Smooth muscle cell (in vitro differentiated cells): Measurements from ENCODE around the gene SERPINA4. TPM values are rescaled to one million over a fixed set of nuclear protein-coding genes. Genes with fewer than 3 reads are reported as not detected.

Source experiments
- DNase-seq: peaks from one replicate; lab custom pipeline; 2025; ENCODE audit not compliant: unreplicated experiment; lab: John Stamatoyannopoulos, UW
- H2AFZ ChIP-seq: fragments of 200-600 bp; sonication (generic); 2 replicates; pipeline ENCODE4 v1.6.0; 2016; ENCODE audit warnings: antibody characterized with exemption, low read depth, mild to moderate bottlenecking
- H3F3A ChIP-seq: fragments of 200-600 bp; sonication (generic); 2 replicates; pipeline ENCODE4 v1.6.0; 2017; ENCODE audit warnings: antibody characterized with exemption, low read depth
- H3K27ac ChIP-seq: fragments of 200-600 bp; sonication (generic); 2 replicates; pipeline ENCODE4 v1.5.1; 2016; ENCODE audit warnings: low read depth, mild to moderate bottlenecking
- H3K27me3 ChIP-seq: fragments of 200-600 bp; sonication (generic); 2 replicates; pipeline ENCODE4 v1.6.1; 2016; ENCODE audit warnings: low read depth, mild to moderate bottlenecking
- H3K36me3 ChIP-seq: fragments of 200-600 bp; sonication (generic); 2 replicates; pipeline ENCODE4 v1.5.1; 2016; ENCODE audit warnings: low read depth
- H3K4me1 ChIP-seq: fragments of 200-600 bp; sonication (generic); 2 replicates; pipeline ENCODE4 v1.5.1; 2016; ENCODE audit warnings: low read depth
- H3K4me2 ChIP-seq: fragments of 200-600 bp; sonication (generic); 2 replicates; pipeline ENCODE4 v1.6.0; 2016; ENCODE audit warnings: mild to moderate bottlenecking
- H3K4me3 ChIP-seq: fragments of 200-600 bp; sonication (generic); 2 replicates; pipeline ENCODE4 v1.5.1; 2016; ENCODE audit warnings: mild to moderate bottlenecking
- H3K79me2 ChIP-seq: fragments of 200-600 bp; sonication (generic); 2 replicates; pipeline ENCODE4 v1.6.0; 2016; ENCODE audit warnings: low read depth, mild to moderate bottlenecking
- H3K9ac ChIP-seq: fragments of 200-600 bp; sonication (generic); 2 replicates; pipeline ENCODE4 v1.6.0; 2016; ENCODE audit warnings: low read depth
- H3K9me3 ChIP-seq: fragments of 200-600 bp; sonication (generic); replicated peaks from 2 replicates; pipeline ENCODE4 v1.5.1; 2016; ENCODE audit warnings: low read depth
- H4K20me1 ChIP-seq: fragments of 200-600 bp; sonication (generic); 2 replicates; pipeline ENCODE4 v1.6.0; 2016; ENCODE audit warnings: low read depth
- WGBS: methylation state at CpG from one replicate; pipeline ENCODE4 v1.1.7; 2016; ENCODE audit warnings: low lambda C conversion rate; 5-methylcytosine and 5-hydroxymethylcytosine counted together
- polyA plus RNA-seq: library from polyadenylated mRNA; unstranded; fragments of >200 nt; fragmentation: Nextera tagmentation; extraction: Ambion mirVana; gene quantifications from 2 replicates; pipeline ENCODE4 v1.2.1, GENCODE V29; 2016
- total RNA-seq: library from RNA; depleted of rRNA; stranded (reverse); fragments of >200 nt; gene quantifications from 2 replicates; pipeline ENCODE4 v1.2.3, GENCODE V29; 2014
- TF ChIP-seq, protein P1 (sequence below): fragments of 200-600 bp; sonication (generic); IDR thresholded peaks from 2 replicates; pipeline ENCODE4 v1.5.1; 2017; ENCODE audit warnings: borderline replicate concordance, mild to moderate bottlenecking, antibody characterized with exemption; ENCODE audit not compliant: insufficient read depth, poor library complexity, severe bottlenecking

The SERPINA4 gene
- total and polyA plus RNA-seq, 2 experiments from 2014 or later = not detected

DNA sequence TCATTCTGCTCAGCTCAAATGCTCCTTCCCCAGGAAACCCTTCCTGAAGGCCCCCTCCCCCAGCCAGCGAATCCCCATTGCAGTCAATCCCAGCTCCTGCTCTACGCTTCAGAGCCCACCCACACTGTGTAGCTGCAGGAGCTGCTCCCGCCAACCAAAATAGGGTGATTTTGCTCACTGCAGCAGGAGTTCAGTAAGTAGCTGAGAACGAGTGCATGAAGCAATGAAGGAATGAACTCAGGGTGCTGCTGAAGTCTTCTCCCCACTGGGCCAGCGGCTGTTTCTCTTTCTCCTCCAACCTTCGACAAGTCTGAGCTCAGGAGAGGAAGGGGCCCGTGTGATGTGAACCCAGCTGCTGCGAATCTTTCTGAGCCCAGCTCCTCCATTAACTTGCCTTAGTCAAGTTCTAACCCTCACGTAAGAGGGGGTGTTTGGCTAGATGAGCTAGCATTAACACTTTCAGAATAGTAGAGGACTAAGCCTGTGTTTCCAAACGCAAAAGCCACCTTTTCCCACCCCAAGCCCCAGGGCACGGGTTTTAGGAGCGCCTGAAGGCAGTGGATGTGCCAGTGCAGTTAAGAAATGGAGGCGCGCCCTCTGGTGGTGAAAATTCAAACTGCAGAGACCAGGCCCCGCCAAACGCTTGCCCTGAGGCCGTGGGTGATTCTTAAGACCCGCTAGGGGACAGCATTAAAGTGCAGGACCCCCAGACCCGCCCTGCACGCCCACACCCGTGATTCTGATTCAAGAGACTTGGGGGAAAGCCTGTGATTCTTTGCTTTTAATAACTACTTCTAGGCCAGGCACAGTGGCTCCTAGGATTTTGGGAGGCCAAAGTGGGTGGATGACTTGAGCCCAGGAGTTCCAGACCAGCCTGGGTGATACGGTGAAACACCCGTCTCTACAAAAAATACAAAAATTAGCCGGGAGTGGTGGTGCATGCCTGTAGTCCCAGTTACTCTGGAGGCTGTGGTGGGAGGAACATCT lies 11.9 kb upstream of the SERPINA4 start:
- H3K36me3 ChIP-seq = no peaks in the 10 kb centered on the region
- peak; percentile 28 for DNase-seq

DNA sequence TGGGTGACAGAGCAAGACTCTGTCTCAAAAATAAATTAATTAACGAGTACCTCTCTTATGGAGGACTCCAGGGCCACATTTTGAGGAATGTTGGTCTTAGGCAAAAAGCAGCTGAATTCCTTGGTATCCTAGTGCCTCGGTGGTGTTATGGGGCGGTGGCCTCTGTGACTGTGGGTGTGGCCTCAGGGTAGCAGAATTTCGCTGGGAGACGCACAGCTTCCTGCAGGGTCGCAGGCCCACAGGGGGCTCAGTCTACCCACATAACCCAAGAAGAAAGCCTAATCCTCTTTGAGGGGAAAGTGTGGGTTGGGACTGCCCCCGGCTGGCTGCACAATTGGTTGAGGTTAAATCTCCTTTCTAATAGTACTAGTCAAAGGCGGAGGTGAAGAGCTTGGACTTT lies 11.2 kb upstream of the SERPINA4 start:
- no peak overlapping the region for H2AFZ ChIP-seq
- H3K4me1 ChIP-seq = peaks cover 4% of the 10 kb centered on the region
- TF ChIP-seq, protein P1, sequence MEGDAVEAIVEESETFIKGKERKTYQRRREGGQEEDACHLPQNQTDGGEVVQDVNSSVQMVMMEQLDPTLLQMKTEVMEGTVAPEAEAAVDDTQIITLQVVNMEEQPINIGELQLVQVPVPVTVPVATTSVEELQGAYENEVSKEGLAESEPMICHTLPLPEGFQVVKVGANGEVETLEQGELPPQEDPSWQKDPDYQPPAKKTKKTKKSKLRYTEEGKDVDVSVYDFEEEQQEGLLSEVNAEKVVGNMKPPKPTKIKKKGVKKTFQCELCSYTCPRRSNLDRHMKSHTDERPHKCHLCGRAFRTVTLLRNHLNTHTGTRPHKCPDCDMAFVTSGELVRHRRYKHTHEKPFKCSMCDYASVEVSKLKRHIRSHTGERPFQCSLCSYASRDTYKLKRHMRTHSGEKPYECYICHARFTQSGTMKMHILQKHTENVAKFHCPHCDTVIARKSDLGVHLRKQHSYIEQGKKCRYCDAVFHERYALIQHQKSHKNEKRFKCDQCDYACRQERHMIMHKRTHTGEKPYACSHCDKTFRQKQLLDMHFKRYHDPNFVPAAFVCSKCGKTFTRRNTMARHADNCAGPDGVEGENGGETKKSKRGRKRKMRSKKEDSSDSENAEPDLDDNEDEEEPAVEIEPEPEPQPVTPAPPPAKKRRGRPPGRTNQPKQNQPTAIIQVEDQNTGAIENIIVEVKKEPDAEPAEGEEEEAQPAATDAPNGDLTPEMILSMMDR = no peak
- H3K36me3 ChIP-seq = no peaks in the 10 kb centered on the region
- WGBS = 77% methylated on average over 8 of the region's 8 CpGs
- no peaks in the 10 kb centered on the region for H4K20me1 ChIP-seq
- H3K9me3 ChIP-seq = no peaks in the 10 kb centered on the region
- no peak overlapping the region for H3K4me3 ChIP-seq
- no peak for DNase-seq
- no peaks in the 10 kb centered on the region for H3K79me2 ChIP-seq
- no peak overlapping the region for H3K4me2 ChIP-seq
- H3K27ac ChIP-seq = no peak overlapping the region
- H3F3A ChIP-seq = no peaks in the 10 kb centered on the region
- H3K27me3 ChIP-seq = no peaks in the 10 kb centered on the region
- H3K9ac ChIP-seq = no peak overlapping the region

More for the DNA sequence above, 11.9 kb upstream of the SERPINA4 start:
- no peak overlapping the region for H3K27ac ChIP-seq
- 31% methylated on average over 24 of the region's 24 CpGs for WGBS
- peaks cover 4% of the 10 kb centered on the region for H3K4me1 ChIP-seq
- no peaks in the 10 kb centered on the region for H3K79me2 ChIP-seq
- H3K27me3 ChIP-seq = no peaks in the 10 kb centered on the region
- H2AFZ ChIP-seq = no peak overlapping the region
- TF ChIP-seq, protein P1 = peak; percentile 94
- H3K9ac ChIP-seq = no peak overlapping the region
- no peaks in the 10 kb centered on the region for H4K20me1 ChIP-seq
- no peak overlapping the region for H3K4me3 ChIP-seq
- H3K9me3 ChIP-seq = no peaks in the 10 kb centered on the region
- no peaks in the 10 kb centered on the region for H3F3A ChIP-seq
- H3K4me2 ChIP-seq = no peak overlapping the region

DNA sequence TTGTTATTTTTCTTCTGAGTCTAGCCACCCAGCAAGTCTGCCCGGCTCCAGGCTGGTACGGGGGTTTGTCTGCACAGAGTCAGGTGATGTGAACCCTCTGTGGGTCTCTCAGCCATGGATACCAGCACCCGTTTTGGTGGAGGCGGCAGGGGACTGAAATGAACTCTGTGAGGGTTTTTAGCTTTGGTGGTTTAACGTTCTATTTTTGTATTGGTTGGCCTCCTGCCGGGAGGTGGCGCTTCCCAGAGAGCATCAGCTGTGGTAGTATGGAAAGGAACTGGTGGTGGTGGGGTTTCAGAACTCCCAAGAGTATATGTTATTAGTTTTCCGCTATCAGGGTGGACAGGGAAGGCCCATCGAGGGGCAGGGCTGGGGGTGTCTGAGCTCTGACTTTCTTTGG lies 5.3 kb upstream of the SERPINA4 start:
- WGBS = 89% methylated on average over 9 of the region's 9 CpGs
- Histone ChIP-seq H3K9ac (no peak overlapping the region), H3K27ac (no peak overlapping the region)

More for the DNA sequence above, 5.3 kb upstream of the SERPINA4 start:
- no peaks in the 10 kb centered on the region for H4K20me1 ChIP-seq
- H3K79me2 ChIP-seq = no peaks in the 10 kb centered on the region
- no peak overlapping the region for H2AFZ ChIP-seq
- TF ChIP-seq, protein P1 = no peak
- DNase-seq = no peak
- no peak overlapping the region for H3K4me3 ChIP-seq
- no peaks in the 10 kb centered on the region for H3K27me3 ChIP-seq
- no peak overlapping the region for H3K4me2 ChIP-seq
- H3K9me3 ChIP-seq = no peaks in the 10 kb centered on the region
- H3K36me3 ChIP-seq = no peaks in the 10 kb centered on the region
- H3F3A ChIP-seq = no peaks in the 10 kb centered on the region
- H3K4me1 ChIP-seq = no peaks in the 10 kb centered on the region
